ENCODE results near the gene PRDM16. TPM values are rescaled to one million over a fixed set of nuclear protein-coding genes. Genes with fewer than 3 reads are reported as not detected.

PRDM16 gene
- polyA plus RNA-seq, 1 donor: 0.62 TPM

DNA sequence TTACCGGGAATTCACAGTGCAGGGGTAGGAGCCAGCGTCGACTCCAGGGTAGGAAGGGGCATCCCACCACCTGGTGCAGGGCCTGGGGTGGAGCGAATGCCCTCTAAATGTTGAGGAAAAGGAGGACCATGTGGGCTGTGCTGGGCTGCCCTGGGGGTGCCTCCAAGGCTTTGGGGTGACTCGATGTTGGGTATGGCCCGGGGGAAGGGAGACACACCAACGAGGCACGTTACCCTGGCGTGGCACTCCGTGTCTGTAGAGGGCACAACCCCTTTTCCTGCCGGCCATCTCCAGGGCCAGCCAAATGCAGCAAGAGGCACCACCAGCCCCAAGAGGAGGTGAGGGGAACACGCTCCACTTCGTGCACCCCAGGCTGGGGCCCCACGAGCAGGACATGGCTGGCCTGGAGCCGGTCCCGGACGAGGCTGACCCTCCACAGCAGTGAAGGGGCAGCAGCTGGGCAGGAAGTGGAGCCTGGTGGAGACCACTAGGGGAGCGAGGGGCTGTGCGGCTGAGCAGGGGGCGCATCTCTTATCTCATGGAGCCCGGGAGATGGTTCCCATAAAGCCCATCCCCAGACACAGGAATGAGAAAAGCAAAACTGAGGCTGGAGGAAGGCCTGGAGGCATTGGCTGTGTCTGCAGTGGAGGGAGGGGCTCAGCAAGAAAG lies 36.5 kb upstream of the PRDM16 start:
- no peak for DNase-seq (ENCODE audit: low read depth)

DNA sequence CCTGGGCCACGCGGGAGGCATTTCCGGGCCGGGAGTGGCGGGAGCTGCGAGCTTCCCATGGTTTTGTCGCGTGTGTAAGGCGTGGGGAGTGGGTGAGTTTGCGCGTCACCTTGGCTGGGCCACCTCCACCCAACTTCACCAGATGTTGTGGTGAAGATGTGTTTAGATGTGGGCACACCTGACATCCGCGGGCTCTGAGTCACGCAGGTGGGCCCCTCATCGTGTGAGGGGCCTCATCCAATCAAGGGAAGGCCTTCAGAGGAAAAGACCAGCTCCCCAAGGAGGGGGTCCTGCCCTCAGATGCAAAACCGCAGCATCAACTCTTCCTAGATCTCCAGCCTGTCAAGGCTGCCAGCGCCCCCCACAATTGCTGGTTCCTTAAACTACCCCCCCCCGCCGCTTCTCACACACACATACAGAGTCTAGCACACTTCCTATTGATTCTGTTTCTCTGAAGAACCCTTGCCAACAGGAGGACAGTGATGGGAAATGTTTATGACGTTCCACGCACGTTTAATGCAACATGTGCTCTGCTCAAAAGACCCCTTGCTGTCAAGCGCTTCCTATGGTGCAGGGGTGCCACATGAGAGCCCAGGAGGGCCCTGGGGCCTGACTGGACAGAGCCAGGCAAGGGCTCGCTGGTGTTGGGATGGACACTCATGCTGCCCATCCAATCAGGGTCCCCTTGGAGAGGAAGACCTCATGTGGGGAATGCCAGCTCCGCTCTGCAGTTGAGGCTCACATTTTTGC lies 35.8 kb upstream of the PRDM16 start:
- no peak for DNase-seq (ENCODE audit: low read depth)

- no peak for DNase-seq (ENCODE audit: low read depth)
Measured at GRCh38 chr1:3033790-3034090, 35.3 kb upstream of the PRDM16 start.

DNA sequence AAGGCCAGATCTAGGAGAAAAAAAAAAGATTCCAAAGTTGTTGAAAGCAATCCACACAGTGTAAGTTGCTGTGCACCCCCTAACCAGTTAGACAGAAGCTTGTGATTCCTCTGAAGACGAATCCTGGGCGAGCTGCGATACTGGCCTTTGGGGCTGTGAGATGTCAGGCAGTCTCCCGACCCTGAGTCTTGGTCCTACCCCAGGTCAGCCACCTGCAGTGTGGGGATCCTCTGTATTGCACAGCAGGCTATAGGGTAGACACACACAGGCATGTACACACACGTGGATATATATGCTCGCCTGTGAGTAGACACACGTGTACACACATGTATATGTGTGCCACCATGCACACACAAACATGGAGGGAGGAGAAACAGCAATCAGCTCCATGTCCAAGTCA lies 34.8 kb upstream of the PRDM16 start:
- no peak for DNase-seq (ENCODE audit: low read depth)

GRCh38 chr1:3034728-3035562 lies 34.1 kb upstream of the PRDM16 start:
- no peak for DNase-seq (ENCODE audit: low read depth)

- peak; percentile 28 for DNase-seq (ENCODE audit: low read depth)
Measured at GRCh38 chr1:3035563-3036446, 33.2 kb upstream of the PRDM16 start.

DNA sequence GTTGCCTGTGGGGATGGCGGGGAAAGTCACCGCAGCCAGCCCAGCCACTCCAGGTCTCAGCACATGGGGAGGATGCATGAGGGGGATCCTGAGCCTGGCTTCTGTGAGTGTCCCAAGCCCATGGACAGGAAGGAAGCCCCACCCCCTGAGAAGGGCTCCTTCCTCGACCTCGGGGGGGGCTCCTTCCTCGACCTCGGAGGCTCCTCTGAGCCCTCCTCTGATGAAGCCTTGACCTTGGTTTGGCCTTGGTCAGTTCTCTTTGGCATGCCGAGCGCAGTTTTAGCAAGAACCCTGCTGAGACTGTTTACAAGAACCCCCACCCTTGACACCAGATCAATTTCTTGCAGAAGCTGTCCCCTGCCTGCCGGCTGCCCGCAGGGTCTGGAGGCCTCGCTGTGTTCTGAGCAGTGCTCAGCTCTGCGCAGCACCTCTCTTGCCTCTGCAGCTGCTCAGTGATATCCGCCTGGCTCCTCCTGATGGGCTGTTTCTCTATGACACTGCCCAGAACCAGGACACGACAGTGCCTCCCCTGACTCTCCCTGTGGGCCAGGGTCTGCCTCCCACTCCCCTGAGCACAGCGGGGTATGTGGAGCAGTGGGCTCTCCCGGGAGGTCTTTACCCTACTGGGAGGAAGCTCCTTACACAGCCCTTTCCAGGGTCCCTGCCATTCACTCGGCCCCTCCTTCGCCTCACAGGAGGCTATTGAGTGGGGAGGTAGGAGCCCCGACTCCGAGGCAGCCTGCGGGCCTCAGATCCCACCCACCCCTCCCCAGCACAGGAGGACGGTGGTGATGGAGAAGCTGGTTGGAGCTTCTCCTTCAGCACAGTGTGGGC lies 32.3 kb upstream of the PRDM16 start:
- no peak for DNase-seq (ENCODE audit: low read depth)

DNA sequence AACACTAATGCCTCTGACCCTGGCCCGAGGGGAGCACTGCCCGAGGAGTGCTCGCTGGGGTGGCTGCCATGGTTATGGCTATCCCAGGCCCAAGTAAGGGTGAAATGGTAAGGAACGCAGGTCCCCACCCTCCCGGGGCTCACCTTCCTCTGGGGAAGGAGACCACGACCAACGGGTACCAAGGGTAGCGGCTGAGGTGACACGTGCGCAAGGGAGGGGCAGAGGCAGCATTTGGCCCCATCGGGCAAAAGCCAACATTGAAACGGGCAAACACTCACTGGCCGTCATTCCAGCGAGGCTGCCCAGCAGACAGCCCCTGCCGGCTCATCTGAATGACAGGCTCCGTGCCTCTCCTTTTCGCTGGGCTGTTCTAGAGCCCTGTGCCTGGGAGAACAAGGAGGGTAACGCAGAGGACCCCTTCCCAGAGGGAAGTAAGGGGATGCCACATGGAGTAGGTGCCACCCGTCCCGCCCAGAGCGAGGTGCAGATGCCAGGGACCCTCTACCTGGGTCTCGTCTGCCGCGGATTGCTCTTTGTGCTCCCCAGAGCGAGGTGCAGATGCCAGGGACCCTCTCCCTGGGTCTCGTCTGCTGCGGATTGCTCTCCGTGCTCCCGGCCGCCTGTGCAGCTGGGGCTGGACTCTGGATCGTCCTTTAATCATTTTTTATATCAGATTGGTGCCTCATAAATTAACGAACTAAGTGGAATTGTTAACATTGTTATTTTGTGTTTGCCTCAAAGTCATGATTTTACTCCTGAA lies 31.5 kb upstream of the PRDM16 start:
- no peak for DNase-seq (ENCODE audit: low read depth)

- DNase-seq (ENCODE audit: low read depth): no peak
Measured at GRCh38 chr1:3038113-3038551, 30.9 kb upstream of the PRDM16 start.

DNA sequence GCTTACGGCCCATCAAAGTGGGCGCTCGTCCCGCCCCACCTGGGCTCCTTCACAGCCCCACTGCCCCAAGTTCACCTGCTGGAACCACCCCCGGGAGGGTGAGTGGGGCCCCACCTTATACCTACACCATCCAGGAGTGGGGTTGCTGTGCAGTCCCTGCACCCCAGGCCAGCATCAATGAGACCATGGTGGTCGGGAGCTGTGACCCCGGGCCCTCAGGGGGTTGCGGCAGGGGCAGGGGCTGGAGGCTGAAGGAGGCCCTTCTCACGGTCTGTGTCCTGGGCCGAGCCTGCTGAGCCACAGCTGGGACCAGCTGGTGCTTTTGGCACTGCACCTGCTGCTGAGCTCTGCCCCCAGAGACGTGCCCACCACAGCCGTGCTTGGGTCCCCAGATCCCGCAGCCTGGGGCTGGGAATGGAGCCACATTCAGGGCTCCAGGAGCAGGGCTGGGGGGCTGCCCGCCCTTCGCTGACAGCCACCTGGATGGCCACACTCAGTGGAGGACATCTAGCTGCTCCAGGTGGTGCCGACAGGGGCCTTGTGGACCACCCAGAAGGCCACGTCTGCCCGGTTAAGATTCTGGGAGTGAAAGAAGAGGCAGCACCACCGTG lies 30.3 kb upstream of the PRDM16 start:
- DNase-seq (ENCODE audit: low read depth): no peak

GRCh38 chr1:3040004-3040403 lies 29.0 kb upstream of the PRDM16 start:
- no peak for DNase-seq (ENCODE audit: low read depth)

- DNase-seq (ENCODE audit: low read depth): no peak
Measured at GRCh38 chr1:3042481-3042880, 26.5 kb upstream of the PRDM16 start.

- no peak for DNase-seq (ENCODE audit: low read depth)
Measured at GRCh38 chr1:3049164-3049563, 19.8 kb upstream of the PRDM16 start.

GRCh38 chr1:3049905-3050304 lies 19.1 kb upstream of the PRDM16 start:
- no peak for DNase-seq (ENCODE audit: low read depth)

DNA sequence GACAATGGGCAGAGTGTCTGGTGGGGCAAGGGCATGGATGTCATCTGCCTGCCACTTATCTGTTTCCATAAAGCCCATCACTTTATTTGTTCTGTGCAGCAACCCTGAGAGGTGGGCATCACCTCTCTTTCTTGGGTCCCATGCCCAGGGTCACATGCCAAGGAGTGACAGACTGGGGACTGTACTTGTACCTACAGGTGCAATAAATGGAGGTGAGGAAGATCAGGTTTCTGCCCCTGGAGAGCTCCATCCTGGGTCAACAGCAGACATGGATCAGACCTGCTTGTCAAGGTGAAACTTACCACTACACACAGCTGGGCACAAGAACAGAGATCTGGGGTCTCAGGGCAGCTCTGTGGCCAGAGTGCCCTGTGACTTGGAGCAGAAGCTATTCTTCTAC lies 18.4 kb upstream of the PRDM16 start:
- no peak for DNase-seq (ENCODE audit: low read depth)

GRCh38 chr1:3051270-3052268 lies 17.4 kb upstream of the PRDM16 start:
- DNase-seq (ENCODE audit: low read depth): no peak

- DNase-seq (ENCODE audit: low read depth): no peak
Measured at GRCh38 chr1:3052501-3052900, 16.5 kb upstream of the PRDM16 start.

DNA sequence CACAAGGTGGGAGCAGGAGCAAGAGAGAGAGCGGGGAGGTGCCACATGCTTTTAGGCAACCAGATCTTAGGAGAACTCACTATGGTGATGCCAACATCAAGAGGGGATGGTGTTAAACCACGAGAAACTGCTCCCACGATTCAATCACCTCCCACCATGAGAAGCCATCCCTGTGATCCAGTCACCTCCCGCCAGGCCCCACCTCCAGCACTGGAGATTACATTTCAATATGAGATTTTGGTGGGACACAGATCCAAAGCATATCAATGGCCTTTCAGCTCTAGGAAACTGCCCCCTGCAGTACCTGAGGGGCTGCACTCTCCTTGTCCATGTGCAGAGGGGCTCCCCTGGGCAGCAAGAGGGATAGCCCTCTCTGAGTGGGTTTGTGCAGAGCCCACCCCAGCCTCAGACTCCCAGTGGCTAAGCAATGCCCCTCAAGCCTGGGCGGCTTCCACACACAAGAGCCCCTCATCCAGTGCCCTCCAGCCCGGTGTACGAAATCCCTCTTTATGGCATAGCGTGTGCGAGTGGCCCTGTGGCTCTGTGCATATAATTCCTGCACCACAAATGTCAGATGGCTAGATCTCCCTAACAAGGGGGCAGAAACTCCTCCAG lies 15.5 kb upstream of the PRDM16 start:
- DNase-seq (ENCODE audit: low read depth): no peak
